Activated naive CD8-positive, alpha-beta T cell treated with anti-CD3 and anti-CD28 coated beads, Interleukin-2, amount 10 ng/mL, durations not matched to agents 7 days and 5 days (primary cell): ENCODE results near the gene SYNDIG1. TPM values are rescaled to one million over a fixed set of nuclear protein-coding genes. Genes with fewer than 3 reads are reported as not detected.

ENCODE experiments used
- ATAC-seq: fragments of 150-1000 bp; cut with Tn5 transposase; one replicate; pipeline ENCODE4 v1.10.0; 2021; ENCODE audit warnings: low read depth, moderate library complexity
- POLR2A ChIA-PET: fragments of 350-600 bp; sonication (Branson Sonifier 250); formaldehyde crosslinking; loops from one replicate; lab custom pipeline; 2021; ENCODE audit warnings: antibody characterized with exemption; lab: Charles Lee
- DNase-seq: peaks from one replicate; pipeline ENCODE4 v3.0.0; 2021
- H3K27ac Mint-ChIP-seq: one replicate; pipeline ENCODE4 v1.8.0; 2022; ENCODE audit warnings: mild to moderate bottlenecking, mixed read lengths
- H3K27me3 Mint-ChIP-seq: one replicate; pipeline ENCODE4 v1.8.0; 2022; ENCODE audit warnings: mild to moderate bottlenecking, moderate library complexity, mixed read lengths
- H3K36me3 Mint-ChIP-seq: one replicate; pipeline ENCODE4 v1.8.0; 2021; ENCODE audit warnings: mild to moderate bottlenecking, mixed read lengths
- H3K4me1 Mint-ChIP-seq: one replicate; pipeline ENCODE4 v1.8.0; 2021; ENCODE audit warnings: mixed read lengths
- H3K4me3 Mint-ChIP-seq: one replicate; pipeline ENCODE4 v1.8.0; 2022; ENCODE audit warnings: mild to moderate bottlenecking, moderate library complexity, mixed read lengths
- H3K9me3 Mint-ChIP-seq: one replicate; pipeline ENCODE4 v1.8.0; 2021; ENCODE audit warnings: mixed read lengths
- total RNA-seq, 2 experiments: library from RNA; stranded (reverse); gene quantifications; one replicate each; pipeline ENCODE4 v1.2.3, GENCODE V29; 2021

The SYNDIG1 gene
- total RNA-seq, 2 experiments from 2014 or later: not detected

- ATAC-seq (no peak), DNase-seq (no peak)
- Mint-ChIP-seq H3K36me3 (no peaks in the 10 kb centered on the region), H3K9me3 (no peaks in the 10 kb centered on the region), H3K27ac (no peak overlapping the region), H3K4me1 (no peaks in the 10 kb centered on the region), H3K27me3 (no peaks in the 10 kb centered on the region), H3K4me3 (no peak overlapping the region)
- POLR2A ChIA-PET: no interaction called here
Observed at GRCh38 chr20:24439737-24440387, 29.6 kb upstream of the SYNDIG1 start.

- ATAC-seq: no peak
- POLR2A ChIA-PET: no interaction called here
- no peak for DNase-seq
- H3K27ac Mint-ChIP-seq: no peak overlapping the region
- no peaks in the 10 kb centered on the region for H3K9me3 Mint-ChIP-seq
- no peaks in the 10 kb centered on the region for H3K4me1 Mint-ChIP-seq
- H3K4me3 Mint-ChIP-seq: no peak overlapping the region
- no peaks in the 10 kb centered on the region for H3K36me3 Mint-ChIP-seq
- no peaks in the 10 kb centered on the region for H3K27me3 Mint-ChIP-seq
Observed at GRCh38 chr20:24441661-24442060, 27.8 kb upstream of the SYNDIG1 start.

- no peak overlapping the region for H3K4me3 Mint-ChIP-seq
- ATAC-seq: no peak
- H3K4me1 Mint-ChIP-seq: no peaks in the 10 kb centered on the region
- no peak overlapping the region for H3K27ac Mint-ChIP-seq
- H3K27me3 Mint-ChIP-seq: no peaks in the 10 kb centered on the region
- POLR2A ChIA-PET: no interaction called here
- DNase-seq: no peak
- no peaks in the 10 kb centered on the region for H3K36me3 Mint-ChIP-seq
- no peaks in the 10 kb centered on the region for H3K9me3 Mint-ChIP-seq
Observed at GRCh38 chr20:24442909-24443308, 26.5 kb upstream of the SYNDIG1 start.

GRCh38 chr20:24443436-24443835 is 26.0 kb upstream of the SYNDIG1 start:
- Mint-ChIP-seq H3K27me3 (no peaks in the 10 kb centered on the region), H3K27ac (no peak overlapping the region), H3K9me3 (no peaks in the 10 kb centered on the region), H3K36me3 (no peaks in the 10 kb centered on the region), H3K4me1 (no peaks in the 10 kb centered on the region), H3K4me3 (no peak overlapping the region)
- ATAC-seq (no peak), DNase-seq (no peak)
- POLR2A ChIA-PET: no interaction called here

GRCh38 chr20:24444526-24445190 is 24.8 kb upstream of the SYNDIG1 start:
- Mint-ChIP-seq H3K4me3 (no peak overlapping the region), H3K27ac (no peak overlapping the region), H3K9me3 (no peaks in the 10 kb centered on the region), H3K36me3 (no peaks in the 10 kb centered on the region), H3K4me1 (peaks cover 2% of the 10 kb centered on the region), H3K27me3 (no peaks in the 10 kb centered on the region)
- POLR2A ChIA-PET: interaction anchor here (0.6 kb wide), 1 partner anchor 12 kb away, joined by 4 read pairs; no protein-coding TSS in a partner anchor
- DNase-seq (no peak), ATAC-seq (no peak)

GRCh38 chr20:24445510-24446170 is 23.8 kb upstream of the SYNDIG1 start:
- no peak for ATAC-seq
- POLR2A ChIA-PET: no interaction called here
- H3K36me3 Mint-ChIP-seq: no peaks in the 10 kb centered on the region
- peaks cover 2% of the 10 kb centered on the region for H3K4me1 Mint-ChIP-seq
- no peak overlapping the region for H3K4me3 Mint-ChIP-seq
- no peak overlapping the region for H3K27ac Mint-ChIP-seq
- H3K9me3 Mint-ChIP-seq: no peaks in the 10 kb centered on the region
- no peaks in the 10 kb centered on the region for H3K27me3 Mint-ChIP-seq
- no peak for DNase-seq

GRCh38 chr20:24446811-24447210 is 22.6 kb upstream of the SYNDIG1 start:
- ATAC-seq (no peak), DNase-seq (no peak)
- Mint-ChIP-seq H3K4me1 (peaks cover 2% of the 10 kb centered on the region), H3K4me3 (no peak overlapping the region), H3K27me3 (no peaks in the 10 kb centered on the region), H3K36me3 (no peaks in the 10 kb centered on the region), H3K27ac (no peak overlapping the region), H3K9me3 (no peaks in the 10 kb centered on the region)
- POLR2A ChIA-PET: no interaction called here

- no peak overlapping the region for H3K27ac Mint-ChIP-seq
- peaks cover 2% of the 10 kb centered on the region for H3K4me1 Mint-ChIP-seq
- no peak for DNase-seq
- POLR2A ChIA-PET: no interaction called here
- H3K27me3 Mint-ChIP-seq: no peaks in the 10 kb centered on the region
- H3K36me3 Mint-ChIP-seq: no peaks in the 10 kb centered on the region
- no peak for ATAC-seq
- H3K9me3 Mint-ChIP-seq: no peaks in the 10 kb centered on the region
- no peak overlapping the region for H3K4me3 Mint-ChIP-seq
Observed at GRCh38 chr20:24448170-24448569, 21.3 kb upstream of the SYNDIG1 start.

- DNase-seq (no peak), ATAC-seq (no peak)
- peaks cover 8% of the 10 kb centered on the region for H3K4me1 Mint-ChIP-seq
- POLR2A ChIA-PET: no interaction called here
- no peaks in the 10 kb centered on the region for H3K36me3 Mint-ChIP-seq
- H3K27me3 Mint-ChIP-seq: no peaks in the 10 kb centered on the region
- no peak overlapping the region for H3K27ac Mint-ChIP-seq
- no peak overlapping the region for H3K4me3 Mint-ChIP-seq
- H3K9me3 Mint-ChIP-seq: no peaks in the 10 kb centered on the region
Observed at GRCh38 chr20:24449026-24449720, 20.3 kb upstream of the SYNDIG1 start.

GRCh38 chr20:24450177-24450576 is 19.3 kb upstream of the SYNDIG1 start:
- Mint-ChIP-seq H3K27me3 (no peaks in the 10 kb centered on the region), H3K4me3 (no peak overlapping the region), H3K4me1 (peaks cover 9% of the 10 kb centered on the region), H3K27ac (no peak overlapping the region), H3K36me3 (no peaks in the 10 kb centered on the region), H3K9me3 (no peaks in the 10 kb centered on the region)
- DNase-seq (no peak), ATAC-seq (no peak)
- POLR2A ChIA-PET: no interaction called here

GRCh38 chr20:24450624-24451376 is 18.6 kb upstream of the SYNDIG1 start:
- Mint-ChIP-seq H3K36me3 (no peaks in the 10 kb centered on the region), H3K4me1 (peaks cover 9% of the 10 kb centered on the region), H3K27ac (no peak overlapping the region), H3K4me3 (no peak overlapping the region), H3K27me3 (no peaks in the 10 kb centered on the region), H3K9me3 (no peaks in the 10 kb centered on the region)
- ATAC-seq (no peak), DNase-seq (no peak)
- POLR2A ChIA-PET: no interaction called here

GRCh38 chr20:24451428-24451827 is 18.0 kb upstream of the SYNDIG1 start:
- Mint-ChIP-seq H3K4me3 (no peak overlapping the region), H3K36me3 (no peaks in the 10 kb centered on the region), H3K4me1 (peaks cover 9% of the 10 kb centered on the region), H3K9me3 (no peaks in the 10 kb centered on the region), H3K27ac (no peak overlapping the region), H3K27me3 (no peaks in the 10 kb centered on the region)
- no peak for DNase-seq
- POLR2A ChIA-PET: no interaction called here
- ATAC-seq: no peak

- Mint-ChIP-seq H3K27ac (no peak overlapping the region), H3K36me3 (no peaks in the 10 kb centered on the region), H3K27me3 (no peaks in the 10 kb centered on the region), H3K4me1 (peaks cover 9% of the 10 kb centered on the region), H3K9me3 (no peaks in the 10 kb centered on the region), H3K4me3 (no peak overlapping the region)
- DNase-seq (no peak), ATAC-seq (no peak)
- POLR2A ChIA-PET: no interaction called here
Observed at GRCh38 chr20:24452016-24452415, 17.4 kb upstream of the SYNDIG1 start.
